Upper lobe of left lung (tissue), 4 donors: ENCODE data around the gene DYSF.

Experiments used
- EP300 ChIP-seq, 4 donors: sonication (generic); formaldehyde crosslinking; IDR thresholded peaks; one replicate each; pipeline ENCODE4 v1.5.1; 2017; ENCODE audit warnings: antibody characterized with exemption in 4 of 4, control low read depth in 2 of 4
- POLR2A ChIP-seq, 4 donors: fragments of 450-650 bp; IDR thresholded peaks; one replicate each; pipeline ENCODE4 v1.5.1; 2016 to 2017; ENCODE audit warnings: antibody characterized with exemption in 4 of 4, mild to moderate bottlenecking in 2 of 4
- POLR2AphosphoS5 ChIP-seq, 2 donors: sonication (generic); formaldehyde crosslinking; IDR thresholded peaks; one replicate each; pipeline ENCODE4 v1.5.1; 2017; ENCODE audit warnings: antibody characterized with exemption in 2 of 2
- TF ChIP-seq, protein P1 (sequence below), 6 experiments: fragments of 450-650 bp in 4 of 6; fragments of 200-600 bp in 2 of 6; sonication (generic) in 2 of 6; IDR thresholded peaks; one replicate each; pipeline ENCODE4 v1.5.1; 2016 to 2019; ENCODE audit warnings: antibody characterized with exemption in 6 of 6

DNA sequence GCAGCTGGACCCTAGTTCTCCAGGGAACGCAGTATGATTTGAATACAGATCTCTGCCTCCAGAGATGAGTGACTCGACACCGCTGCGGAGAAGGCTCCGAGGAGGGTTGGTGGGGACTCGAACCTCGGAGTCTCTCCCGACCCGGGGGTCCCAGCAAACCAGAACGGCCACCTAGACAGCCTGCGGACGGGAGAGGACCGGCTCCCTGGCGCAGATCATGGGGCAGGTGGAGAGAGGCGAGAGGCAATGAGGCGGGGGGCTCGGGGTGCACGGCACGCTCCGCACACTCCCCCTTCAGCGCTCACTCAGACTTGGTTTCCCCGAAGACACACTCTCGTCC is 12.6 kb downstream of the DYSF start:
- TF ChIP-seq, protein P1, sequence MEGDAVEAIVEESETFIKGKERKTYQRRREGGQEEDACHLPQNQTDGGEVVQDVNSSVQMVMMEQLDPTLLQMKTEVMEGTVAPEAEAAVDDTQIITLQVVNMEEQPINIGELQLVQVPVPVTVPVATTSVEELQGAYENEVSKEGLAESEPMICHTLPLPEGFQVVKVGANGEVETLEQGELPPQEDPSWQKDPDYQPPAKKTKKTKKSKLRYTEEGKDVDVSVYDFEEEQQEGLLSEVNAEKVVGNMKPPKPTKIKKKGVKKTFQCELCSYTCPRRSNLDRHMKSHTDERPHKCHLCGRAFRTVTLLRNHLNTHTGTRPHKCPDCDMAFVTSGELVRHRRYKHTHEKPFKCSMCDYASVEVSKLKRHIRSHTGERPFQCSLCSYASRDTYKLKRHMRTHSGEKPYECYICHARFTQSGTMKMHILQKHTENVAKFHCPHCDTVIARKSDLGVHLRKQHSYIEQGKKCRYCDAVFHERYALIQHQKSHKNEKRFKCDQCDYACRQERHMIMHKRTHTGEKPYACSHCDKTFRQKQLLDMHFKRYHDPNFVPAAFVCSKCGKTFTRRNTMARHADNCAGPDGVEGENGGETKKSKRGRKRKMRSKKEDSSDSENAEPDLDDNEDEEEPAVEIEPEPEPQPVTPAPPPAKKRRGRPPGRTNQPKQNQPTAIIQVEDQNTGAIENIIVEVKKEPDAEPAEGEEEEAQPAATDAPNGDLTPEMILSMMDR (IDR thresholded peaks at IDR 0.05), result no peak
- TF ChIP-seq POLR2AphosphoS5 (IDR thresholded peaks at IDR 0.05) (no peak), POLR2A (IDR thresholded peaks at IDR 0.05) (no peak), EP300 (IDR thresholded peaks at IDR 0.05) (no peak)
